Activated T-cell treated with anti-CD3 and anti-CD28 coated beads, Interleukin-2, amount 50 U/mL, for 1 hour (primary cell): ENCODE measurements around the gene RAB30.
"Not testable (repeated sequence)": the region's sequence is repeated elsewhere in the genome, so short reads cannot be mapped to it uniquely, and the experiment has no call there.

Experiments
- DNase-seq: peaks from one replicate; pipeline ENCODE4 v3.0.0-alpha.2; 2020

The RAB30 gene

DNA sequence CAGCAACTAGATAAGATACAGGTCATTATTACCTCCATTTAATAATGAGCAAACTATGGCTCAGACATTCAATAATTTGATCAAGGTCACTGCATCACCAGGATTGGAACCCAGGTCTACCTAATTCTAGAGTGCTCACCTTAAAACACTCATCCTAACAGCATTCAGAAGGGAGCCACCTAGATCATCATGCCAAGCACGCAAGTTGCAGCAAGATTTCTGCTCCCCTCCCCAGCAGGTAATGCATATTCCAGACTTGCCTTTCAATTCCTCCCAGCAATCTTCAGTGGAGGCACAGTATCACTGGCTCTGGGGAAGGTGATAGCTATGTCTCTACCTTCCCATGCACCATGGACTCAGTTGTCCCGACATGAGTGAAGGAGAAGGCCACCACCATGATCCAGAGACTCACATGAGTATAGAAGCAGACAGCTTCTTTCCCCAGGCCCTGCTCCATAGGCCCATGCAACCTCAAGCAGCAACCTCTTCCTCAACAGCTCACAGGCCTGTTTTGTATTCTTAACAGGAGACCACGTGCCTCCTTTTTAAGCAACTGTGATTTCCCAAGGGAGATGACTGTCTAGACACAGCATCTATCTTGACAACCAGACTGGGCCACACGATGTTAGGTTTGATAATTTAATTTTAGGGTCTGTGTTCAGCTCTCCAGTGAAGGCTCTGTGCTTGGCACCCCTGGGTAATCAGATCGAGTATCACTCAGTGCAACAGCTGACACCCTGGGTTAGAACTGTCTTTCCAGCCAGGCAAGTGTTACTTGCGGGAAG, 36.4 kb downstream of the RAB30 start:
- no peak for DNase-seq

DNA sequence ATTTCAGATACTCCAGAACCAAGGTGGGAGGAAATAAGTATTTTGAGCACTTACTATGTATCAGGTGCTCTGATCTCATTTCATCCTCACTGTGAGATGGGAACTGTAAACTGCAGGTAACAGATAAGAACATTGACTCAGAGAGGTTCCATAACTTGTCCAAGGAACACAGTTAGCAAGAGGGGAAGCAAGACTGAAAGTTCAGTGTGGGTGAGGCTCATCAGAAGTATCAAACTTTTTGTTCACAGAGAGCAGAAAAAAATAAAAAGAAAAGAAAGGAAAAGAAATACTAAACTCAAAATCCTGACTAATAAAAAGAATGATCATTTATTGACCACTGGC, 37.1 kb downstream of the RAB30 start:
- no peak for DNase-seq

DNA sequence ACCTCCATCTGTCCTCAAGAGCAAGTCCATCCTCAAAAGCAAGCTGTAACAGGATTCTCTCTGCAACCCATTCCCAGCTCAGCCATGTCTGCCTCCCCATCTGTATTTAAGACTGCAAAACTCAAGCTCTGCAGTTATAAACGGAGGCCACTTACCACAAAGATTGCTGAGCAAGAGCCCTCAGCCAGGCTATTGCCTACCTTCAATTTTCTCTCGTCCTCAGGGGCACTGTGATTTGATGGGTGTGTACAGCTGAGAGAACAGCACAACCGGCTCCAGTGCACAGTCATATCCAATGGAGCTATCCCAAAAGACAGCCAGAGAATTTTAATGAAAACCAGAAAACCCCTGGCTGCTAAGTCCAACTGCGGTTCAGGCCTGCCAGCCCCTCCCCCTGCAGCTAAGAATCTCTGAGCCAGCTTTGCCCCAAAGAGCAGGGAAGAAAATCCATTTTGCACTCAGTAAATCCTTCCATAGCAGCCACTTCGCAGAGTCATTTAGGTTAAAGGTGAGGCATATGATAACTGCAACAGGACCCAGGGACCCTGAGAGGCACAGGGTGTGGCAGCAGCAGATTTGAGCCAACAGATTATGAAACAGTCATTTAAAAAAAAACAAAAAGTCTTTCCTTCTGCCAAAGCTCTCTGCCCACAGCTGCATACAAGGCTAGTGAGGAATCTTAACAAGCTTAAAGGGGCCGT, 37.6 kb downstream of the RAB30 start:
- no peak for DNase-seq

DNA sequence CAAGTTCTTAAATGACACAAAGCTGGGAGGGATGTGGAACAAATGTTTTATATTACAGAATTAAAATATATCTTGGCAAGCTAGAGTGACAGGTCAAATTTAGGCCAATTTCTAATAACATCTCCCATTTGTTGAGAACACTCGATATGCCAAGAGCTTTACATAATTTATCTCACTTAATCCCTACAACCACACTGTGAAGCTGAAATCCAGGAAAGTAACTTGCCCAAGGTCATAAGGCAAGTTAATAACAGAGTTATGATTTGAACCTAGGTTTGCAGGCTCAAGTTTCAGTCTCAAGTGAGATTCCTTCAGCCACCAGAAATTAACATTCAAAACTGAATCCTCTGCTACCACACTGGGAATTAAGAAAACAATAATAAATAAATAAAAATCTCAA, 38.3 kb downstream of the RAB30 start:
- DNase-seq: no peak

DNA sequence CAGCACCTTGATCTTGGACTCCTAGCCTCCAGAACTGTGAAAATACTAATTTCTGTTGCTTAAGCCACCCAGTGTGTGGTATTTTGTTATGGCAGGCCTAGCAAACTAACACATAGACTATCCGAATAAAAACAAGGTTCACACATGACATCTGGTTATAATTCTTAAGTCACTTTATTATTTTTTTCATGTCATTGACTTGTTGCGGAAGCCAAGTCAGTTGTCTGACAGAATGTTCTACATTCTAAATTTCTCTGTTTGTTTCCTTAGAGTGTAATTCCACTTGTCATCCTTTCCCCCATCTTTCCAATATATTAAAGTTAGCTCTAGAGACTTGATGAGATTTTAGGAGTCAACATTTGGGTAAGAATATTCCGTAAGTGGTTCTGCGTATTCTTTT, 40.6 kb downstream of the RAB30 start:
- no peak for DNase-seq

DNA sequence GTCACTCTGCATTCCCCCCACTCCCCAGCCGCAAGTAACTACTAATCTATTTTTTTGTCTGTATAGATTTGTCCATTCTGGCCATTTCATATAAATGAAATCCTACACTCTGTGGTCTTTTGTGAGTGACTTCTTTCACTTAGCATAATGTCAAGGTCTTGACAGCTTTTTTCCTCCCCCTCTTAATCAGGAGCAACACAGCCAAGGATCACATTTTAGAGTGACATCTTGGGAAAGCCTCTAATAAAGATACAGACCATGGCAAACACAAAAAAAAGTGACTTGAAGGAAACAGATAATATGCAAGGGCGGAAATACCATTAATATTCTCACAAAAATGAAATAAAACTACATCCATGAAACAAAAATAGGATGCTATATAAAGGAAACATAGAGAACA, 43.9 kb downstream of the RAB30 start:
- no peak for DNase-seq

DNA sequence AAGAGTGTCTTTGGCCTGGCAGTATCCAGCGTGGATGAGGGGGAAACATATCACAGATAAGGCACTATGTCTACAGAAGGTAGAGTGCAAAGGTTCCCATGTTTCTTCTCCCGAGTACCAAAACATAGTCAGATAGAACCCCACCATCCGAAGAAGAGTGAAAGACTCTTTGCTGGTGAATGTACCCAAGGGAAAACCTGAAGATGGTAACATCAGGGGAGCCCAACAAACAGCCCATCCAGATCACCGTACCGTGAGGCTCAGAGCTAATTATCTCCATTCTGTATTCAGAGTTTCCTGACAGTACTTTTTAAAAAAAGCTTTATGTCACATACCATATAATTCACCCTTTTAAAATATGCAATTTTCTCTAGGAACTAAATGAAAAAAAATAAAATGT, 44.4 kb downstream of the RAB30 start:
- DNase-seq: no peak

DNA sequence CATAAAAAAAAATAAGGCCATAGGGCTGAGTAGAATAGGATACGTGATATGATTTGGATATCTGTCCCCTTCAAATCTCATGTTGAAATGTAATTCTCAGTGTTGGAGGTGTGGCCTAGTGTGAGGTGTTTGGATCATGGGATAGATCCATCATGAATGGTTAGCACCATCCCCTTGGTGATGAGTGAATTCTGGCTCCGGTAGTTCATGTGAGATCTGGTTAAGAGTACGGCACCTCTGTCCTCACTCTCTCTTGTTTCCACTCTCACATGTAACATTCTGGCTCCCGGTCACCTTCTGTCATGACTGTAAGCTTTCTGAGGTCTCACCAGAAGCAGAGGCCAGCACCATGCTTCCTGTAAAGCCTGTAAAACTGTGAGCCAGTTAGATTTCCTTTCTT, 45.5 kb downstream of the RAB30 start:
- DNase-seq: no peak

DNA sequence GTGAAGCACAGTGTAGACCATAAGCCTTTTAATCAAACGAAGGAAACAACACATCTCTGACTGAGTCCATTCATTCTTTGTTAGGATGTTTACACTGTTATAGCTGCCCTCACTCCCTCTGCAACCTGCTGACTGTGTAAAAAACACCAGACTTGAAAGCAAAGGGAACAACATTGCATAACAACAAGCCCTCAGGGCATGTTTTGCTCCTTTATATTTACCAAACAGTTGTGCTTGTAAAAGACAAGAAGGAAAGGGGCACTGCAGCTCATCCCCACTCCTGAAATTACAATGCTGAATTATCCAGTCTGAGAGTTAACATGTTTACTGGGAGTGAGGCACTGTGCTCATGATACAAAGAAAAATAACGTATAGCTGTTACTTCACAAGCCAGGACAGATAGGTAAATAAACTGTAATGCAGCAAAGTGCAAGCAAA, 46.4 kb downstream of the RAB30 start:
- no peak for DNase-seq

DNA sequence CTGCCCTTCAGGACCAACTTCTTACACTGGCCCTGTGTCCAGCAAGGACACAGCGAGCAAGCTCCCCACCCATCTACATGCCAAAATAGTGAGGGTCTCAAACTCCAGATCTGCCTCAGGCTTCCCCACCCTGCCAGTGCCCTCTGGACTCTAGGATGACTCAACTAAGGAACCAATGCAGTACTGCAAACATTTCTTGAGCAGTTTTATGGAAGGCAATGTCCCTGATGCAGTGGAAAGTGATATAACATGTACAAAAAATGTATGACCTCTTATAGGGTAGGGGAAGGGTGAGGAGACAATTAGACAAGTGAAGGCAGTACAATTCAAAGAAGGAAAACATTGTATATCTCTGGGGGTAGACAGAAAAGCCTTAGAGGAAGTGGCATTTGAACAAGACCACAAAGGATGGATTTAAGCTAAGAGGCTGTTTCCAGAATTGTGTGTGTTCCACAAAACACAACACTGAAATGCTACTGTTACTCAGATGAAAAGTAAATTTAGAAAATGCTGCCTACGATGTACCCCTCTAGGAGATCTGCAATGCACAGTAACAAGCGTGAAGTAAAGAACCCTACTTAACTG, 47.3 kb downstream of the RAB30 start:
- DNase-seq: no peak

DNA sequence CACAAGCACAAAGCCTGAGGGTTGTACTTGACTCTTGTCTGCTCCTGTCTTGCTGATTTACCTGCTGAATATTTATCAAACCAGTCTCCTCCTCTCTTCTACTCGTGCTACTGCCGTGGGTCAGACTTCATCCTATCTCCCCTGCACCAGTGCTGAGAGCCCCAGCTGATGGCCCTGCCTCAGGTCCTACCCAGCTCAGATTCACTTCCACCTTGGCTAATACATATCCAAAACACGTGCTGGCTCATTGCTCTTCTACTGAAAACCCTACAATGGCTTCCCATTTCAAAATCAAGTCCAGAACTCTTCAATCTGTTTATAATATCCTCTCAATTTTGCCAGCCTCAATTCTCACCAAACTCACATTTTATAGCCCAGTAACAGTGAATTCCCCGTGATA, 48.3 kb downstream of the RAB30 start:
- DNase-seq: no peak

DNA sequence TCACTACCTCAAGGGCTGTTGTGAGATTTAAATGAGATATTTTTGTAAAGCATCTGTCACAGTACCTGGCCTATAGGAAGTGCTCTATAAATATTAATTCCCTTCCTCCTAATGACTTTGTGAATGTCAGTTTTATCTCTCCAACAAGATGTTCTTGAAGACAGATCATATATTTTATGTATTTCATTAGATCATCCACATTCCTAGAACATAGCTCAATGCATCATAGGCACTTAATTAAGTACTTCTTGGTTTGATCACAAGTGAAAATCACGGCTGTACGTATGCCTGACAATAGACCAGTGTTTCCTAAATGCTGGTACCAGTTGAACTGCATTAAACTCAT, 49.9 kb downstream of the RAB30 start:
- no peak for DNase-seq

DNA sequence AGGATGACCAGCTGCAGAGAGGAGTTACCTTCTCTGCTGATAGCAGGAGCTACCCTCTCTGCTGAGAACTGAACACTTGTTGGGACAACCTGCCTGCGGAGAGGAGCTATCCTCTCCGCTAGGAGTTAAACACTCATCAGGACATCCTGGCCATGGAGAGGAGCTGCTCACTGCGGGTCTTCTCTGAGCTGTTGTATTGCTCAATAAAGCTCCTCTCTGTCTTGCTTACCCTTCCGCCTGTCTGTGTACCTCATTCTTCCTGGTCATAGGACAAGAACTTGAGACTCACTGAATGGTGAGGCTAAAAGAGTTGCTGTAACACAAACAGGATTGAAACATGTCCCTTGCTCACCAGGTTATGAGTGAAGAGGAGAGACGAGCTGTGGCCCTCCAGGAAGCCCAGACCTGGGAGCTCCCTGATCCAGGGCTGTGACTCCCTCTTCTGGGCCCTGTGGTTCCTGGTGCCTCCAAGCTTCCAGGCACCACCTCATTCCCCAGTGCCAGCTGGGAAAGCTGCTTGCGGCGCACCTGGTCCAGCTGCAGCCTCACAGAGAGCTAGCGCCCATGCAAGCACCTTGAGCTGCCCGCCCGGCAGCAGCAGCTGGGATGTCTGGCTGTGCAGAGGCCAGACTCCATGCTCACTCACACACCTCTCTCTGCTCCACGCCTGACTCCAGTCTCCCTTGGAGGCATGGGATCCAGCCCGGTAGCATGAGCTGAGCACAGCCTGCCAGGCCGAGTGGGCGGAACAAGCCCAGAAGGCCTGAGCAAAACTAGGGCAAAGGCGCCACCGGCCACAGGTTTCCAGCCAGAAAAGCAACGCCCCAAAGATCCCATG, 50.5 kb downstream of the RAB30 start:
- no peak for DNase-seq

DNA sequence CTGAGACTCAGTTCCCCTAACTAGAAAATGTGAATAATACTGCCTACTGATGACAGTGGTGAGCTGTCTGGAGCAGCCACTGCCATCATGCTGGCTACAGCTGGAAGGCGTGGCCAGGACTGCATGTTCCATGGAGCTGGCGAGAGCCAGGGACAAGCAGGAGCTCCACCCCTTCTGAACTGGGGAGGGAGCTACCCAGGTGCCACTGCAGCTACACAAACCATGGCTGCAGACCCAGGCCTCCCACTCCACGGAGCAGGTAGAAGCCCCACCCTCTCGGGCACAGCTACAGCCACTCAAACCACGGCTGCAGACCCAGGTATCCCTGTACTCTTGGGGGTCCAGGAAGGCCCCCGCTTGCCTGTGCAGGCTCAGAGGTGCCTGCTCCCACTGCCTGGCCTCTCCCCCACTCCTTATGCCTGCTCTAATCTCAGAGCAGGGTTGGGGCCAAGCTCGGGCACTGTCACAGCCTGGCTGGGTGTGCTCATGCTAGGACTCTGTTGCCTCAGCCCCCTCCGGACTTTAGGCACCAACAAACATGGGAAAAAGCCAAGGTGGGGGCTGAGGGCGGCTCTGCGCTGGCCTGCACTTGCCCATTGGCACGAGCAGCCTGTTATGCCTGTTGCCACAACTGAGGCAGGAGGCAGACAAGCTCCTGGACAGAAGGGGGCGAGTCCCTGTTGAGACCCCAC, 51.7 kb downstream of the RAB30 start:
- no peak for DNase-seq

DNA sequence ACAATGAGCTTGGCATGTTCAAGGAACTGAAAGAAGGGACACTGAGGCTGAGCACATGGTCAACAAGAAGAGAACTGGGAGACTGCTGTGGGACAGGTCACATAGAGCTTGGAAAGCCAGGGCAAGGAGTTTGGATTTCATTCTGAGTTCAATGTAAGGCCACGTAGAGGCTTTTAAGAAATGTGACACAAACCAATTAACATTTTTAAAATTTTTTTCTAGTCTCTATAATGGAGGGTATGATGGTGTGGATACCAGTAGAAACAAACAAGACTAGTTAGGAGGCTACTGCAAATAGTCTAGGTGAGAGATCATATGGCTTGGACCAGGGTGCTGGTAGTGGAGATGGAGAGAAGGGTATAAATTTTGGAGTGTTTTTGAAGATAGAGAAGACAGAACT, 56.7 kb downstream of the RAB30 start:
- no peak for DNase-seq

DNA sequence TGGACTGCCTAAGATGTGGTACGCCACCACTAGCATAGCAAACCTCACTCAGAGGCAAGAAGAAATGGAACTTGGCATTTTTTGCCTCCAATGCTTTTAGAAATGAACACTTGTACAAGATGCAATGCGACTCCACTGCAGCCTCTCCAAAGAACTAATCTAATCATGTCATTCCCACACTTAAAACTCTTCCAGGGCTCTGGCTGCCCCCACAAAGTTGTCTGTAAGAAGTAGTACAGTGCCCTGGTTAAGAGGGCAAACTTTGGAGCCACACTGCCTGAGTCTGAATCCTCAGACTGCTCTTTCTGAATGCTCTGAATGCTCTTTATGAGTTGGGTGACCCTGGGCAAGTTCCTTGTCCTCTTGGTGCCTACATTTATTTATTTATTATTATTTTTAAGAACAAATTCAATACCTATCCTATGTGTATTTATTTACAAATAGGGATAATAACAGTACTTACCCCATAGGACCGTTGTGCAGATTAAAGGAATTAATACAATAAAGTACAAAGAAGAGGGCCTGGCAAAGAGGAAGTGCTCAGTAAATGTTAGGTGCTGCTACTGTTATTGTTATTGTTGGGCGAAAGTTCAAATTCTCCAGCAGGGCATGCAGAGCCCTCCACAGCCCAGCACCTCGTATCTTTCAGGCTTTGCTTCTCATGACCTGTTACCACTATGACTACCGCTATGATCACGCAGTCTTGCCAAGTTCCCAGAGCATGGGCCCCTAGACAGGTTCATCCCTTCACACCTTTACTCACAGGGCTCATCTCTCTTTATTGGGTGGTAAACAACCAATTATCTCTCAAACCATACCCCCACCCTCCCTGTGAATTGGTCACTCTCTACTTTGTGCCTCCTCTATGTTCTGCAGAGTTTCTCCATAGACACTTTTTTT, 59.3 kb downstream of the RAB30 start:
- no peak for DNase-seq

DNA sequence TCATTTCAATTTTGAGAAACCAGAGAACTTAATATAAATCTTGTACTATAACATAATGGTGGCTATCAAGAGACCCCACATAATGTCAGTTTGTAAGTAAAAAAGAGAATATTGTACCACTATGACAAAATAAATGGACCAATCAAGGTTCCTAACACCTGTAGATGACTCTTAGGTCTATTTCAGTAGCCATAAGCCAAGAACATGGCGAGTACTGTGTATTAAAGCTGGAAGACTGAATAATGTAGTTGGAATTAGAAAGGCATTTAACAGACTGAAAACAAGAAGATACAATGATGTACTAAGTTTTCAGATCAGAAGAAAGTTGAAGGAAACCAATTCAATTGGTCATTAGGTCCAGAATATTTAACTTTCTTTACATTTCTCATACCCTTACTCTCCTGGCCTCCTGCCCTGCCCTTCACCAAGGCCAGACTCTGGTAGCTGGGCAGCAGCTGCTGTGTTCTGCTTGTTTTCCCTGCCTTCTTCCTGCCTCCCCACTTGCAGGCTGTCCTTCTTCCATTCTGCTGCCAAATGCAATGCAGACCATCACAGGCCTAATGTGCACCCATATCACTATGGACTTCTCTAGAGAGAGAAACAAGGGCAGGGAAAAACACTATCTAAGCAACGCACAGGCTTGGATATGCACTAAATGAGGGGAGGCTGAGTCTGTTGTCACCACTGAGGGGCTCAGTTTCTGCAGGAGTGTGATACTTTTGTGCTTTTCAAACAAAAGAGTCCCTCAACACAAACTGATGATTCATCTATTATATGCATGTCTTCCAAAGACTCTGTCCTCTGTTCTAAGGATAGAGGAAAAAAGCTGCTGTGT, 60.1 kb downstream of the RAB30 start:
- no peak for DNase-seq

DNA sequence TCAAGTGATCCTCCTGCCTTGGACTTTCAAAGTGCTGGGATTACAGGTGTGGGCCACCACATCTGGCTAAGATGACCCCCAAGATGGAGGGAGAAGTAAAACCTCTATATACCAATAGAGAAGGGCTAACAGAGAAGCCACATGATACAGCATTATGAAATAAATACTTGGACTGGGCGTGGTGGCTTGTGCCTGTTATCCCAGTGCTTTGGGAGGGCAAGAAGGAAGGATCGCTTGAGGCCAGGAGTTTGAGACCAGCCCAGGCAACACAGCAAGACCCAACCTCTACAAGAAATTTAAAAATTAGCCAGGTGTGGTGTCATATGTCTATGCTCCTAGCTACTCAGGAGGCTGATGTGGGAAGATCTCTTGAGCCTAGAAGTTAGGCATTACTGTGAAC, 61.7 kb downstream of the RAB30 start:
- DNase-seq: no peak

DNA sequence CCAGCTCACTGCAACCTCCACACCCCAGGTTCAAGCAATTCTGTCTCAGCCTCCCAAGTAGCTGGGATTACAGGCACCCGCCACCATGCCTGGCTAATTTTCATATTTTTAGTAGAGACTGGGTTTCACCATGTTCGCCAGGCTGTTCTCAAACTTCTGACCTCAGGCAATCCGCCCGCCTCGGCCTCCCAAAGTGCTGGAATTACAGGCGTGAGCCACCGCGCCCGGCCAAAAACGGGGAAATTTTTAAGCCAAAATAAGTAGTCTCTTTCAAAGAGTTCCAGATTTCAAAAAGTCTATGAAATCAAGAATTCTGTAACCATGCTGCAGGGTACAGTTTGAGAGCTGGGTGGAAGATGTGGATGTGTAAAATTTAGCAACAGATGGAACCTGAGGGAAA, 62.6 kb downstream of the RAB30 start:
- DNase-seq: not testable (repeated sequence)

DNA sequence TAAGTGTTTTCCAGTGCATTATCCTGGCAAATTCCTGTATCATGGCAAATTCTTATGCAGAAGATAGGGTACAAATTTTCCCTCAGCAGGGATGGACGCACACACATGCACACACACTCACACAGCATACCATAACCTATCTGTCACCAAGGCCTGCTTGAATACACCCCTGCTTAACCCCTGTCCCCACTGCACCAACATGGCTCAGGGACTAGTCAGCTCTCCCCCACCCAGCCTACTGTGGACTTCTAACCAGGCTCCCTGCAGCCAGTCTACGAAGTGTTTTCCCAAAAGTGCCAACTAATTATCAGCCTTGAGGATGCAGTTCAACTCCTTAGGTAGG, 63.1 kb downstream of the RAB30 start:
- DNase-seq: no peak
